ENCODE measurements around the gene MEF2A.

DNA sequence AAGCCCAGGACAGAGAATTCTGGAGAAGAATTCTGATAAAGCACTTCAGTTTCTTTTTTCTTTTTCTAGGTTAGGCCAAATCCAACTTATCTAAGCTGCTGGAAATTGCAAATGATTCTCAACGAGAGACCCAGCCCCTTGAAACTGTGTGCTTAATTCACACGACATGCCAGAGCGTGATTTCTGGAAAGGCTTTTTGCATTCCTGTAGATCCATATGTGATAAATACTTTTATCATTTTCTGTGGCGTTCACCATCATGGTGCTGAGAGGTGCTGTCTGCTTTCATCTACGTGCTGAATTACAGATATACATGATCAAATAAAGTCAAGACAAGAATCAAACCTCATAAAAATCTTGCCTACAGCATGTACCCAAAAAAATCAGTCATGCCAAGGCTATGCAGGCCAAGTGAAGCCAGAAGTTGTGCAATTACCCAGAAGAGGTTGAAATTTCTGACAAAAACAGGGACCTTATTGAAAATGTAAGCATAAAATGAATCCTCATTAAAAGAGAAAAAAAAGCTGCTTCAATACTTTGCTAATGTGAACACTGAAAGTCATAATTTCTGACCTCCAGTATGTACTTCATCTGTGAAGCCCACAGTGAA is 10.8 kb upstream of the MEF2A start:
- TF ChIP-seq POLR2AphosphoS5 (IDR thresholded peaks at IDR 0.05; ENCODE audit: borderline replicate concordance, low read depth, low read length) (no peak), EZH2 (IDR thresholded peaks at IDR 0.05) (no peak), FOXP2 (optimal IDR thresholded peaks at IDR 0.05; ENCODE audit: control extremely low read depth, extremely low read length, insufficient read depth) (no peak)

Data from SK-N-MC (cell line).